Measurements from ENCODE around the gene ZNF468.

DNA sequence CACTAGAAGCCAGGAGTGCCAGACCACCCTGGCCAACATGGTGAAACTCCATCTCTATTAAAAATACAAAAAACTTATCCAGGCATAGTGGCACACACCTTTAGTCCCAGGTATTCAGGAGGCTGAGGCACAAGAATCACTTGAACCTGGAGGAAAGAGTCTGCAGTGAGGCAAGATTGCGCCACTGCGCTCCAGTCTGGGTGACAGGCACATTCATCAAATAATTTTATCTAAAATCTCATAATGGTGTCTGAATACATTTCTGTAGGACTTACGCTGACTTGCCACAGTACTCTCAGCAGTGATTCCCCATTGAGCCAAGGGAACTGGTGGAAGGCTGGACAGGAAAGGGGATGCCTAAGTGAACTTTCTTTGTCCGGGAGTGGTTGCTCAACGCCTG lies 31.7 kb downstream of the ZNF468 start:
- TF ChIP-seq POLR2A (IDR thresholded peaks at IDR 0.05; ENCODE audit: low read length): no peak
- TF ChIP-seq GATA1 (IDR thresholded peaks at IDR 0.05; ENCODE audit: low read depth, low read length): no peak

Measured in erythroblast (primary cell).